Suppressor macrophage treated with lipopolysaccharide for 1 hour (primary cell): ENCODE data around the gene P2RX7.
"Not testable (repeated sequence)": the region's sequence is repeated elsewhere in the genome, so short reads cannot be mapped to it uniquely, and the experiment has no call there.

Source experiments
- DNase-seq, 3 donors: peaks; one replicate each; pipeline ENCODE4 v3.0.0-alpha.2; 2020 to 2022

P2RX7 gene

DNA sequence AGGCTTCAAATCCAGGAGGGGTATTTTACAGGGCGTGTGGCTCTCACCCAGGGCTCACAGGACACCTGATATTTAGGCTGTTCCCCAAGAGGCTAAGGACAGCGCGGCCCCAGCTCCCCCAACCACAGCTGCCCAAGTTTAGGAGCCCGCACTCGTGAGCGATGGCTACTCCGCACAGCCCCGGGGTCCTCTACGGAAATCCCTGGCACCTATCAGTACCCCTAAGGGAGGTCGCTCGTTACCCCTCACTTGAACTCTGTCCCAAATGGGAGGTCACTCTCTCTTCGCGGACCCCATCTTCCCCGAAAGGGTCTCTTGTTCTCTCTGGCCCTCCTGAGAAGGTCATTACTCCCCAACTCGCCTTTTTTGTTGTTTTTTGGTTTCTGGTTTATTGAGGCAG, 76.5 kb downstream of the P2RX7 start:
- no peak for DNase-seq

DNA sequence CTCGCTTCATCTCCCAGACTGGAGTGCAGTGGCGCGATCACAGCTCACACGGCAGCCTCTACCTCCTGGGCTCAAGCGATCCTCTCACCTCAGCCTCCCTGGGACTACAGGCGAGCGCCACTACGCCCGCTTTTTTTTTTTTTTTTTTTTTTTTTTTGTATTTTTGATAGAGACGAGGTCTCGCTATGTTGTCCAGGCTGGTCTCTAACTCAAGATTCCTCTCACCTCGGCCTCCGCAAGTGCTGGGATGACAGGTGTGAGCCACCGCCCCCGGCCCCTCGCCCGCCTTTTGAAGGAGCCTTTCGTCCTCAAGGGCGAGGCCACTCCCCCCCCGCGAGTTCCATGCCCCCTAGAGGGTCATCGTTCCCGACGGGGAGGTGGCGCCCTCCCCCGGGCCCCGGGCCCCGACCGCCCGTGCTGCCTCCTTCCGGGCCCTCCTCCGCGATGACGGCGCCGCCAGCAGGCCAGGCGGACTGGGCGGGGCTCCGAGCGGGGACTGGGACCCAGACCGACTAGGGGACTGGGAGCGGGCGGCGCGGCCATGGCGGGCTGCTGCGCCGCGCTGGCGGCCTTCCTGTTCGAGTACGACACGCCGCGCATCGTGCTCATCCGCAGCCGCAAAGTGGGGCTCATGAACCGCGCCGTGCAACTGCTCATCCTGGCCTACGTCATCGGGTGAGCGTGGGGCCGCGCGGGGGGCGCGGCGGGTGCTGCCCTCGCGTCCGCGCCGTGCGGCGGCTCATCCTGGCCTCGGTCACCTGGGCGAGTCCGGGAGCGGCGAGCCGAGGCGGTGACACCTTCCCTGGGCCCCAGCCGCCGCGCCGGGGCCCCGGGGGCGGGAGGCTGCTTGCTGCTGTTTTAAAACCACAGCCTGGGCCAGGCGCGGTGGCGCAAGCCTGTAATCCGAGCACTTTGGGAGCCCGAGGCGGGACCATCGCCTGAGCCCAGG, 77.2 kb downstream of the P2RX7 start, which contains the start of gene P2RX4:
Gene P2RX4 (plus strand): TSS at position 506 of the 949 bp plus-strand sequence. CDS start 36 bp downstream, at position 542.
- peak; percentile 93 to 98 (median 96) for DNase-seq

DNA sequence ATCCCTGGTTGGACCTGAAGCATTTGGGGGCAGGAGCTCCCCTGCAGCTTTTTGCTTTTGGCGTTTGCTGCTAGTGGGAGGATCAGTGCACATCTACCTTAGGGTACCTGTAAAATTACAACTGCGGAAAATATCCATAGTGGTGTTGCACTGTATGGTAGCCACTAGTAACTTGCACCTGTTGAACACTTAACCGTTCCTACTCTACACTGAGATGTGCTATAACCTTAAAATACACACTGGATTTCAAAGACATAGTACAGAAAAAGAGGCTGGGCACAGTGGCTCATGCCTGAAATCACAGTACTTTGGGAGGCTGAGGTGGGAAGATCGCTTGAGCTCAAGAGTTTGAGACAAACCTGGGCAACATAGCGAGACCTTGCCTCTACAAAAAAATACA, 80.2 kb downstream of the P2RX7 start:
- no peak for DNase-seq

DNA sequence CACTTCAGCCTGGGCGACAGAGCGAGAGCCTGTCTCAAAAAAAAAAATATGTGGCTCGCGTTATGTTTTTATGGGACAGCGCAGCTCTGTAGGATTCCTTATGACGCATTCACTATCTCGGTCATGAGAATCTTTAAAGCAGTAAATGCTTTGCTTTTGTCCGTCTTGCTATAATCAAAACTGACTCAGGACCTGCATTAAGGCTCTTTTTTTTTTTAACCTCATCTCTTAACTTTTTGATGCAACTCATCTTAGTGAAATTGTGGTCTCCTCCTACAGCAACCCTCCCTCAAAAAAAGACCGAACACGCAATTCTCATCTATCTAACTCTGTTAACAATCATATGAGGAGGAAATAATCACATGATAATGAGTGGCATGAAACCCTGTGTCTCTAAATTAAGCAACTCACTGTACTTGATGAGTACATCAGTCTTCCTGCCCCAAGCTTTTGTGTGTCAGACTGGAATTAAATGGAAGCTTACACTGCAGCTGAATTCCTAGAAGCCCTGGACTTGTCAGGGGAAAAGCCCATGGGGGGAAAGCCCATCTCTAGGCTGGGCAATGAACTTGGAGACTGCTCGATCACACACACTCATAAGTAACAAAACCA, 81.6 kb downstream of the P2RX7 start:
- DNase-seq, result peak; percentile 91 to 99 (median 98)

DNA sequence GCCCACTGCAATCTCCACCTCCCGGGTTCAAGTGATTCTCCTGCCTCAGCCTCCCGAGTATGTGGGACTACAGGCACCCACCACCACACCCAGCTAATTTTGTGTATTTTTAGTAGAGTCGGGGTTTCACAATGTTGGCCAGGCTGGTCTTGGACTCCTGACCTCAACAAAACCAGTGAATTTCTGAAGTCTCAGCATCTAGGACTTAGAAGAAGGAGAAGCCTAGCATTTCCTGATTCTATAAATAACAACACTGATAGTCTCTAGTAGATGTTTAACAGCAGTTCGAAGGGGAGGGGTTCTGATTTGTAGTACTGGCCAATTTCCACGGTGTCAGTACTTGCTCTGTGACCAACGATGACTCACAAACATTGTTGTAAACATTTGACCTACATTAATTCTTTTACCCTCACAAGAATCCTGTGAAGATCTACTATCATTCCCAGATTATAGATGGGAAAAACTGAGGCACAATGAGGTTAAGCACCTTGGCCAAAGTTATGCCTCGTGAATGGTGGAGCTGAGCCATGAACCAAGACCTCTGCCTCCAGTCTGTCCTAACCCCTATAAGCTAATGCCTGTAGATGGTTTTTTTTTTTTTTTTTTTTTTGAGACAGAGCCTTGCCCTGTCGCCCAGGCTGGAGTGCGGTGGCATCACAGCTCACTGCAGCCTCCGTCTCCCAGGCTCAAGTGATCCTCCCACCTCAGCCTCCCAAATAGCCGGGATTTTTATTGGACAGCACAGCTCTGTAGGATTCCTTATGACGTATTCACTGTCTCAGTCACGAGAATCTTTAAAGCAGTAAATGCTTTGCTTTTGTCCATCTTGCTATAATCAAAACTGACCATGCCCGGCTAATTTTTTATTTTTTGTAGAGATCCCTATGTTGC, 82.4 kb downstream of the P2RX7 start:
- peak; percentile 86 to 97 (median 95) for DNase-seq

DNA sequence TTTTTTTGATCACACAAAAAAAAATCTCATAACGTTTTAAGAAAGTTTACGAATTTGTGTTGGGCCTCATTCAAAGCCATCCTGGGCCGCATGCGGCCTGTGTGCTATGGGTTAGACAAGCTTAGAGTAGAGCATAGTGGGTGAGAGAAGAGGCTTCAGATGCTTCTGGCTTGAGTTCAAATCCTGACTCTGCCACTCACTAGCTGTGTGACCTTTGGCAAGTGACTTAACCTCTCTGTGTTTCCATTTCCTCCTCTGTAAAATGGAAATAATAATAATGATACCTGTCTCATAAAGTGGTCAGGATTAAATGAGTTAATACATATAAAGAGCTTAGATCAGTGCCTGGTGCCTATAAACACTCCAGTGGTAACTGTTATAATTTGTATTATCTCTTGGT, 83.4 kb downstream of the P2RX7 start:
- no peak for DNase-seq

DNA sequence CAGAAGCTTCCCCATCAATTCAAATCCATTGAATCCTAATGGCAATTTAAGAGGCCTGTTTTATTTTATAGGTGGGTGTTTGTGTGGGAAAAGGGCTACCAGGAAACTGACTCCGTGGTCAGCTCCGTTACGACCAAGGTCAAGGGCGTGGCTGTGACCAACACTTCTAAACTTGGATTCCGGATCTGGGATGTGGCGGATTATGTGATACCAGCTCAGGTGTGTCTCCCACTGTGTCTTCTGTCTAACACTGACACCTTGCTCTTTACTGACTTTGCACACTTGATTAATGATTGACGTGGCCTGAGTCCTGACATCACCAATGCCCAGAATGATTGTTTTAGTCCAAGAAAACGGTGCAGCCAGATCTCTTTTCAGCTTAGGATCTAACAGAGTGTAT, 84.4 kb downstream of the P2RX7 start:
- no peak for DNase-seq

DNA sequence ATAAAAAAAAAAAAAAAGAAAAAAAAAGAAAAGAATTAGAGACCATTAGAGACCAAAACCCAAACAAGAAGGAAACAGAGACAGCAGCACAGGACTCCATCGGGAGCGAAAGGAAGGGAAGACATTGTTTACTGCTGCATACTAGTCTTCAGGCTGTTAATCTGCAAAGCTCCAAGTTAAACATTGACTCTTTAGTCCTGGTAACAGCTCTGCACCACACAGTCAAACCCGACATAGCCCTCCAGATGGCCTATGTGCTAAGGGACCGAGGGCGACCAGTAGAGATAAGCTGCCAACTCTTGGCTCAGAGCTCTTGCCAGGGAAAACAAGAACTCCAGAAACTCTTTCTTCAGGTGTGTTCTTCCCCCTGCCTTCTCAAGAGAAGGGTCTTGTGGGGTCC, 85.1 kb downstream of the P2RX7 start:
- no peak for DNase-seq

DNA sequence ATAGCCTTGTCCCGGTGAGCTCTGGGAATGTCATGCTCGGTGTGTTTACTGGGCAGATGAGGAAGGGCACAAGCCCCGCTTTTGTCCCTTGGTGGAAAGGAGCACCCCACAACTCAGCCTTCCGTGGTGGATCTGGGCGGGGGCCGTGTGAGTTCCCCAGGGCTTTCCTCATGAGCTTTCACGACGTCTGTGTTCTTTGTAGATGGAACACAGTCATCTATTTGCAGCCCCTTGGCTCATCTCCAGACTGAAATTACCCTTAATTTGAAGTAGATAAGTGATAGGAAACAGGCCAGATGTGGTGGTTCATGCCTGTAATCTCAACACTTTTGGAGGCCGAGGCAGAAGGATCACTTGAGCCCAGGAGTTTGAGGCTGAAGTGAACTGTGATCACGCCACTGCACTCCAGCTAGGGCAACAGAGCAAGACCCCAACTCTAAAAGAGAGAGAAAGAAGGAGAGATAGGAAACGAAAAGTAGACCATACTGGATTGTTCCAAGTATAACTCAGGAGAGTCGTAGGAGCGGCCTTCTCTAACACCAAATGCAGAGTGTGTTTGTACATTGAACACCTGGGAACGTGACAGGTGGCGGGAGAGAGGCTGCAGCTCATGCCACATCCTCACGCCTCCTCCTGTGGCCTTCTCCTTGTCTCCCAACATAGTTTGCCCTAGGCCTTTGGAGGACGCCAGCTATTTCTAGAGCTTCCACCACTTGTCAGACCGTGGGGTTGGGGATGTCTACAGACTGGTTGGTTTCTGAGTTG, 86.1 kb downstream of the P2RX7 start:
- no peak for DNase-seq

DNA sequence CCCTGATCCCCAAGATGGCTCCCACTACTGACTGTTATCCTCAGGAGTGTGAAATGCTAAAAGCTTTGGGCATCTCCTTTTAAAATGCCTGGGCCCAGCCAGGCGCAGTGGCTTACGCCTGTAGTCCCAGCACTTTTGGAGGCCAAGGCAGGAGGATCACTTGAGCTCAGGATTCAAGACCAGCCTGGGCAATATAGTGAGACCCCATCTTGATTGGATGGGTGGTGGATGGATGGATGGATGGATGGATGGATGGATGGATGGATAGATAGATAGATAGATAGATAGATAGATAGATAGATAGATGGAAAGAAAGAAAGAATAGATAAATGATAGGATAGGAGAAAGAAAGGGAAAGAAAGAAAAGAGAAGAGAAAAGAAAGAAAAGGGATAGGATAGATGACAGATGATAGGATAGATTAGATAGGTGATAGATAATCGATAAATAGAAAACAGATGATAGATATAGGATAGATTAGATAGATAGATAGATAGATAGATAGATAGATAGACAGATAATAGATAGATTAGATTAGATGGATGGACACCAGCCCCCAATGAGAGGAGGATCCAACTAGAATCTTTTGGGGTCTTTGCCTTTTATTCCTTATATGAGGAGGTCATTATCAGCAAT, 86.8 kb downstream of the P2RX7 start:
- no peak for DNase-seq

DNA sequence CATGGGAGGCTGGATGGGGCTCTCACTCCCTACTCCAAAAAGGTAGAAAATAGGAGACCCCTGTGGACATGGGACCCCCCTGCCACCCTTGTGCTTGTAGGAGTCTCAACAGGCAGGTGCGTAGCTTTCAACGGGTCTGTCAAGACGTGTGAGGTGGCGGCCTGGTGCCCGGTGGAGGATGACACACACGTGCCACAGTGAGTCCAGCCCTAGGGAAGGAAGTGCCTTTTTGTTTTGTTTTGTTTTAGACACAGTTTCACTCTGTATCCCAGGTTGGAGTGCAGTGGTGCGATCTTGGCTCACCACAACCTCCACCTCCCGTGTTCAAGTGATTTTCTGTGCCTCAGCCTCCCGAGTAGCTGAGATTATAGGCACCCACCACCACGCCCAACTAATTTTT, 90.2 kb downstream of the P2RX7 start:
- no peak for DNase-seq

DNA sequence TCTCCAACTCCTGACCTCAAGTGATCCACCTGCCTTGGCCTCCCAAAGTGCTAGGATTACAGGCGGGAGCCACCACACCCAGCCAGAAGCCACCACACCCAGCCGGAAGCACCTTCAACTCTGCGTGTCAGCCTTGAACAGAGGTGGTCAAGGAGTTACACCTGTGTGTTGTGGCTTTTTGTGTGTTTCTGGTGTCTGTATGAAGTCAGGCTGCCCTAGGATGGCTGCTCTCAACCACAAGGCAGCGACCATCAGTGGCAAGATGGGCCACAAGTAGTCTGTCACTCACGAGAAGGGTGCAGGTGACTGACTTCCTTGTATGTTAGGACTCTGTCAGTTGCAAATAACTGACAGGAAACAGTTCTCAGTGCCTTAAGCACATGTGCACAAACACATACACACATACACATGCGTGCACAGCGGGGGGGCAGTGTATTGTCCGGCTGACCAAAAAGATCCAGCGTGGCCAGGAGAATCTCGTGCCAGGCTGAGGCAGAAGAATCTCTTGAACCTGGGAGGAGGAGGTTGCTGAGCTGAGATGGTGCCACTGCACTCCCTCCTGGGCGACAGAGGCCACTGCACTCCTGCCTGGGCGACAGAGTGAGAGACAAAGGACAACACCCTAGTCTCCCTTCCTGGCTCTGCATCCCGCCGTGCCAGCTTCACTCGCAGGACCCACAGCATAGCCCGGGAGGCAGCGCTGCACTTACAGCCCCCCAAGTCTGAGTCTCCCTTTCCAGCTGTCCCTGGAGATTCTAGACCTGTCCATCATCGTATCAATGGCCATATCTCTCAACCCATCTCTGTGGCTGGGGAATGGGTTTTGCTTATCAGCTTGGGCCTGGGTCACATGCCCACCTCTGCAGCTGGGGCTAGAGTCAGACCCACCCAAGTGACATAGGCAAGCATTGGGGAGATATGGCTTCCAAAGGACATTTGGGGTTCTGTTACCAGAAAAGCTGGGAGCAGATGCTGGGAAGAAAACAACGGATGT, 90.9 kb downstream of the P2RX7 start:
- DNase-seq, result no peak

DNA sequence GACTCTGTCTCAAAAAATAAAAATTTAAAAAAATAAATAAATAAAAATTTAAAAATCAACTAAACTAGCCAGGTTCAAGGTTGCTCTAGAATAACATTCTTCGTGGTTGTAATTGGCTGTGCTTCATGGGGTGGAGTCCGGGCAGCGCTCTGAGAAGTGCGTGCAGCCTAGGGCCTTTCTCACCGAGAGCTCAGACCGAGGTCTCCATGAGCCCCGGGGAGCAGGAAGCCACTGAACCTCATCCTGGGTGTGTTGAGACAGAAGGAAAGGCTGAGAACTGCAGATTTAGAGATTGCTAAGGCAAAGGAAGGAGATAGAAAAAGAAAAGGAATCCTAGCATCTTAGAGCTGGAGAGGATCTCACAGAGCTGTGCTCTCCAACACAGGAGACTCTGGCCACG, 91.9 kb downstream of the P2RX7 start:
- DNase-seq, result no peak

DNA sequence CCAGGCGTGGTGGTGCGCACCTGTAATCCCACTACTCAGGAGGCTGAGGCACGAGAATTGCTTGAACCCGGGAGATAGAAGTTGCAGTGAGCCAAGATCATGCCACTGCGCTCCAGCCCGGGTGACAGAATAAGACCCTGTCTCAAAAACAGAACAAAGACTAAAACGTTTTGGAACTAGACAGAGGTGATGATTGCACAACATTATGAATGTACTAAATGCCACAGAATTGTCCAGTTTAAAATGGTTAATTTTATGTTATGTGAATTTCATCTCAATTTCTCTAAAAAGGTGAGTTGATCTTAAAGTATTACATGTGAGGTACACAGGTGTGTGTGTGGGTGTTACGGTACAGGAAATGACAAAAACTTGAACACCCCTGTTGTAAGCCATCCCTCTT, 93.7 kb downstream of the P2RX7 start:
- no peak for DNase-seq

DNA sequence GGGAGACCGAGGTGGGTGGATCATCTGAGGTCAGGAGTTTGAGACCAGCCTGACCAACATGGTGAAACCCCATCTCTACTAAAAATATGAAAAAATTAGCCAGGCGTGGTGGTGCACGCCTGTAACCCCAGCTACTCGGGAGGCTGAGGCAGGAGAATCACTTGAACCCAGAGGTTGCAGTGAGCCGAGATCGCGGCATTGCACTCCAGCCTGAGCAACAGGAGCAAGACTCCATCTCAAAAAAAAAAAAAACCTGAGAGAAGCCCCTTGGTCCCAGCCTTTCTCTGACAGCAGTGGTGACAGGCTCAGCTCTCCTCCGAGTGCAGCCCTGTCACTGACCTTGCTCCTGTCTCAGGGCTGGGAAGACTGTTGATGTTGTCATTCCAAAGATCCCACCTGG, 94.2 kb downstream of the P2RX7 start:
- not testable (repeated sequence) for DNase-seq

DNA sequence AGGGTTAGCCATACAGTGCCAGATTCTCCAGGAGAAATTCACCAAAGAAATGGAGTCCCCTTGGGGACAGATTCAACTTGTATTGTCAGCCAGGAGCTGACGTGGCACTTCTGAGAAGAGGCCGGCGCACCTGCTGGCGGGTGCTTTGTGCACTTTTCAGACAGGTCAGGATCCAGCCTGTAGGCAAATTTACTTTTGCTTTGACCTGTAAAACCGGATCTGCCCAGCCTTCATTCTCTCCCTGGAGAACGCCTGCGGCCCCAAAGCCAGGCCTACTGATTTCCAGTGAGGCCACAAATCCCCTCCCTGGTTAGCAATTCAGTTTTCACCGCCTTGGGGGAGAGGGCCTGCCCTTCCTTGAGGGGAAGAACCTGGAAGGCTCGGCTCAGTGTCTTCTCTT, 94.6 kb downstream of the P2RX7 start:
- DNase-seq, result no peak

DNA sequence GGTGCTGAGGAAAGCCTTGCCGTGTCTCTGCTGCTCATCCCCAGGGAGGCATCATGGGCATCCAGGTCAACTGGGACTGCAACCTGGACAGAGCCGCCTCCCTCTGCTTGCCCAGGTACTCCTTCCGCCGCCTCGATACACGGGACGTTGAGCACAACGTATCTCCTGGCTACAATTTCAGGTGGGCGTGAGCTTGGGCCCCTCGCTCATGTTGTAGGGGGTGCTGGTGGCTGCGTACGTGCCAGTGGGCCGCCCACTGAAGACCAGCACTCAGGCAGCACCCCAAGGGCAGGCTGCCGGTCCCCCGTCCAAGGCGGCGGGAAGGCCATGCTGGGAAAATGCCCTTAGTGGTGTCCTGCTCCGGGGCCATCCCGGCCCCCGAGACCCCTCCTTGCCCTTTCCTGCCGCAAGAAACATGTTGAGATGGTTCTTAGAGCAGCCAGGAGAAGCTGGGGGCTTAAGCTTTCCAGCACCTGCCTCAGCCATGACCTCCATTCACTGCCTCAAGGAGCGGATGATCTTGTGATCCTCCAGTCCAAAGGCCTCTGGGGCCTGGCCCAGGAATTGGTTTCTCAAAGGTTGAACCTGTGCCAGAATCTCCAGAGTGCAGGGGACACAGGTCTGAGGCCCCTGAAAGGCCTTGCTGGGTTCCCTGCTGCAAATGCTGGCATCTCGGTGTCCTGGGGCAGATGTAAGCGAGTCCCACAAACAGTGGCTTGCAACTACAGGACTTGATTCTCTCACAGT, 96.4 kb downstream of the P2RX7 start:
- DNase-seq, result no peak

DNA sequence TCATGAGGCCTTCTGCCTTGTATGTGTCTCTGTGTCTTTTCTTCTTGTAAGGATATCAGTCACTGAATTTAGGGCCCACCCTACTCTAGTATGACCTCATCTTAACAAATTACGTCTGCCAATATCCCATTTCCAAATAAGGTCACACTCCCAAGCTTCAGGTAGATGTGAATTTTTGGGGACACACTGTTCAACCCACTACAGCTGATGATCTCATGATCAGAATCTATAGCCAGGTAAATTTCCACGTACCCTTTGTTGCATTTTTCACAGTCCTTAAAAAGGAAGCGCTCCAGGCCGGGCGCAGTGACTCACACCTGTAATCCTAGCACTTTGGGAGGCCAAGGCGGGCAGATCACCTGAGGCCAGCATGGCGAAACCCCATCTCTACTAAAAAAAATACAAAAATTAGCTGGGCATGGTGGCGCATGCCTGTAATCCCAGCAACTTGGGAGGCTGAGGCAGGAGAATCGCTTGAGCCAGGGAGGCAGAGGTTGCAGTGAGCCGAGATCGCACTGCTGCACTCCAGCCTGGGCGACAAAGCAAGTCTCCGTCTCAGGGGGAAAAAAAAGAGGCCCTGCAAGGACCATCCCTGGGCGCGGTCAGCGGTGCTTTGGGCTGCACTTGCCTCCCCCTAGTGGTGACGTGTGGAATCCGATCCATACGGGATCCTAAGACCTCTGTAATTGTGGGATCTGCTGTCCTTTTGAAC, 97.3 kb downstream of the P2RX7 start:
- DNase-seq, result peak; percentile 84 to 91 (median 90)

DNA sequence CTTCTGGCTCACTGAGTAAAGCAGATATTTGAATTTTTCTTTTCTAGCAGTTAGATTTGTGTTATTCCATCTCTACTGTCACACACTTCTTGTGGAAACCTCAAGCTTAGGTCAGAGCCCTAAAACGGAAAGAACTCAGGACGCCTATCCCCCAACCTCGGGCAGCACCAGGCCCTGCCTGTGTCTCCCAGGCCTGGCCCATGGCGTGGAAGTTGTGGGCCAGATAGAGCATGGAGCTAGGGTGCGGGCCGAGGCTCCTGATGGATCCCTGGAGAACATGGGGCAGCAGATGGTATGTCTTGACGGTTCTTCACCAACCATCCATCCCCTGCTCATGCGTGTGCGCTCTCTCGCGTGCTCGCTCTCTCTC, 97.8 kb downstream of the P2RX7 start:
- DNase-seq, result no peak
